ENCODE results near the gene TTR.

TTR gene

GRCh38 chr18:31611511-31611910 is 19.8 kb downstream of the TTR start:
- H3K27ac ChIP-seq (ENCODE audit: insufficient read depth, low read depth, low read length, poor library complexity, severe bottlenecking), result no peak overlapping the region
- H3K36me3 ChIP-seq (ENCODE audit: control insufficient read depth, insufficient read depth, low read length), result no peaks in the 10 kb centered on the region
- peaks cover 4% of the 10 kb centered on the region for H3K4me1 ChIP-seq (ENCODE audit: control insufficient read depth, insufficient read depth, low read length)
- H3K27me3 ChIP-seq (ENCODE audit: control insufficient read depth, insufficient read depth, low read length, poor library complexity, severe bottlenecking), result no peaks in the 10 kb centered on the region
- H3K4me3 ChIP-seq (ENCODE audit: insufficient read depth, low read depth, low read length), result no peak overlapping the region
- 94 to 97% methylated on average over 5 of the region's 5 CpGs for WGBS, 2 experiments
- no peaks in the 10 kb centered on the region for H3K9me3 ChIP-seq (ENCODE audit: control insufficient read depth, low read length)

- Histone ChIP-seq H3K27ac (ENCODE audit: insufficient read depth, low read depth, low read length, poor library complexity, severe bottlenecking) (no peak overlapping the region), H3K27me3 (ENCODE audit: control insufficient read depth, insufficient read depth, low read length, poor library complexity, severe bottlenecking) (no peaks in the 10 kb centered on the region), H3K9me3 (ENCODE audit: control insufficient read depth, low read length) (no peaks in the 10 kb centered on the region), H3K36me3 (ENCODE audit: control insufficient read depth, insufficient read depth, low read length) (no peaks in the 10 kb centered on the region), H3K4me3 (ENCODE audit: insufficient read depth, low read depth, low read length) (no peak overlapping the region), H3K4me1 (ENCODE audit: control insufficient read depth, insufficient read depth, low read length) (peaks cover 4% of the 10 kb centered on the region)
- WGBS, 2 experiments, result 87 to 88% methylated on average over 4 to 5 of the region's 6 CpGs
These were observed 20.4 kb downstream of the TTR start for GRCh38 chr18:31612124-31612523.

GRCh38 chr18:31614044-31614443 is 22.4 kb downstream of the TTR start:
- WGBS, 2 experiments, result 79 to 86% methylated on average over 2 of the region's 2 CpGs
- Histone ChIP-seq H3K36me3 (ENCODE audit: control insufficient read depth, insufficient read depth, low read length) (no peaks in the 10 kb centered on the region), H3K9me3 (ENCODE audit: control insufficient read depth, low read length) (no peaks in the 10 kb centered on the region), H3K4me1 (ENCODE audit: control insufficient read depth, insufficient read depth, low read length) (peaks cover 4% of the 10 kb centered on the region), H3K27ac (ENCODE audit: insufficient read depth, low read depth, low read length, poor library complexity, severe bottlenecking) (no peak overlapping the region), H3K27me3 (ENCODE audit: control insufficient read depth, insufficient read depth, low read length, poor library complexity, severe bottlenecking) (no peaks in the 10 kb centered on the region), H3K4me3 (ENCODE audit: insufficient read depth, low read depth, low read length) (no peak overlapping the region)

- H3K27me3 ChIP-seq (ENCODE audit: control insufficient read depth, insufficient read depth, low read length, poor library complexity, severe bottlenecking), result no peaks in the 10 kb centered on the region
- 86 to 94% methylated on average over 4 of the region's 4 CpGs for WGBS, 2 experiments
These were observed 24.9 kb downstream of the TTR start for GRCh38 chr18:31616586-31616985.

GRCh38 chr18:31617031-31617717 is 25.5 kb downstream of the TTR start:
- no peak overlapping the region for H3K27ac ChIP-seq (ENCODE audit: insufficient read depth, low read depth, low read length, poor library complexity, severe bottlenecking)
- no peaks in the 10 kb centered on the region for H3K9me3 ChIP-seq (ENCODE audit: control insufficient read depth, low read length)
- H3K4me1 ChIP-seq (ENCODE audit: control insufficient read depth, insufficient read depth, low read length), result no peaks in the 10 kb centered on the region
- H3K4me3 ChIP-seq (ENCODE audit: insufficient read depth, low read depth, low read length), result no peak overlapping the region
- WGBS, 2 experiments, result 91 to 98% methylated on average over 4 to 5 of the region's 5 CpGs
- no peaks in the 10 kb centered on the region for H3K27me3 ChIP-seq (ENCODE audit: control insufficient read depth, insufficient read depth, low read length, poor library complexity, severe bottlenecking)
- H3K36me3 ChIP-seq (ENCODE audit: control insufficient read depth, insufficient read depth, low read length), result no peaks in the 10 kb centered on the region

More at GRCh38 chr18:31616586-31616985, 24.9 kb downstream of the TTR start:
- Histone ChIP-seq H3K9me3 (ENCODE audit: control insufficient read depth, low read length) (no peaks in the 10 kb centered on the region), H3K4me1 (ENCODE audit: control insufficient read depth, insufficient read depth, low read length) (no peaks in the 10 kb centered on the region), H3K36me3 (ENCODE audit: control insufficient read depth, insufficient read depth, low read length) (no peaks in the 10 kb centered on the region), H3K4me3 (ENCODE audit: insufficient read depth, low read depth, low read length) (no peak overlapping the region), H3K27ac (ENCODE audit: insufficient read depth, low read depth, low read length, poor library complexity, severe bottlenecking) (no peak overlapping the region)

GRCh38 chr18:31618801-31619200 is 27.1 kb downstream of the TTR start:
- H3K27me3 ChIP-seq (ENCODE audit: control insufficient read depth, insufficient read depth, low read length, poor library complexity, severe bottlenecking), result no peaks in the 10 kb centered on the region
- H3K9me3 ChIP-seq (ENCODE audit: control insufficient read depth, low read length), result no peaks in the 10 kb centered on the region
- no peaks in the 10 kb centered on the region for H3K36me3 ChIP-seq (ENCODE audit: control insufficient read depth, insufficient read depth, low read length)
- H3K4me1 ChIP-seq (ENCODE audit: control insufficient read depth, insufficient read depth, low read length), result no peaks in the 10 kb centered on the region
- H3K4me3 ChIP-seq (ENCODE audit: insufficient read depth, low read depth, low read length), result no peak overlapping the region
- WGBS, 2 experiments, result 92% methylated on average over 5 of the region's 5 CpGs
- no peak overlapping the region for H3K27ac ChIP-seq (ENCODE audit: insufficient read depth, low read depth, low read length, poor library complexity, severe bottlenecking)

GRCh38 chr18:31619291-31619690 is 27.6 kb downstream of the TTR start:
- no peaks in the 10 kb centered on the region for H3K36me3 ChIP-seq (ENCODE audit: control insufficient read depth, insufficient read depth, low read length)
- no peak overlapping the region for H3K27ac ChIP-seq (ENCODE audit: insufficient read depth, low read depth, low read length, poor library complexity, severe bottlenecking)
- H3K27me3 ChIP-seq (ENCODE audit: control insufficient read depth, insufficient read depth, low read length, poor library complexity, severe bottlenecking), result no peaks in the 10 kb centered on the region
- H3K9me3 ChIP-seq (ENCODE audit: control insufficient read depth, low read length), result no peaks in the 10 kb centered on the region
- H3K4me3 ChIP-seq (ENCODE audit: insufficient read depth, low read depth, low read length), result no peak overlapping the region
- H3K4me1 ChIP-seq (ENCODE audit: control insufficient read depth, insufficient read depth, low read length), result no peaks in the 10 kb centered on the region

GRCh38 chr18:31624892-31625640 is 33.4 kb downstream of the TTR start:
- Histone ChIP-seq H3K9me3 (ENCODE audit: control insufficient read depth, low read length) (no peaks in the 10 kb centered on the region), H3K4me3 (ENCODE audit: insufficient read depth, low read depth, low read length) (no peak overlapping the region), H3K36me3 (ENCODE audit: control insufficient read depth, insufficient read depth, low read length) (peaks cover 4% of the 10 kb centered on the region), H3K27me3 (ENCODE audit: control insufficient read depth, insufficient read depth, low read length, poor library complexity, severe bottlenecking) (no peaks in the 10 kb centered on the region), H3K27ac (ENCODE audit: insufficient read depth, low read depth, low read length, poor library complexity, severe bottlenecking) (no peak overlapping the region), H3K4me1 (ENCODE audit: control insufficient read depth, insufficient read depth, low read length) (no peaks in the 10 kb centered on the region)
- 85 to 88% methylated on average over 11 of the region's 13 CpGs for WGBS, 2 experiments

GRCh38 chr18:31626409-31626808 is 34.7 kb downstream of the TTR start:
- Histone ChIP-seq H3K27me3 (ENCODE audit: control insufficient read depth, insufficient read depth, low read length, poor library complexity, severe bottlenecking) (no peaks in the 10 kb centered on the region), H3K4me3 (ENCODE audit: insufficient read depth, low read depth, low read length) (no peak overlapping the region), H3K9me3 (ENCODE audit: control insufficient read depth, low read length) (no peaks in the 10 kb centered on the region), H3K4me1 (ENCODE audit: control insufficient read depth, insufficient read depth, low read length) (no peaks in the 10 kb centered on the region), H3K36me3 (ENCODE audit: control insufficient read depth, insufficient read depth, low read length) (peaks cover 4% of the 10 kb centered on the region), H3K27ac (ENCODE audit: insufficient read depth, low read depth, low read length, poor library complexity, severe bottlenecking) (no peak overlapping the region)
- 90 to 92% methylated on average over 5 to 6 of the region's 6 CpGs for WGBS, 2 experiments

- H3K36me3 ChIP-seq (ENCODE audit: control insufficient read depth, insufficient read depth, low read length), result peaks cover 4% of the 10 kb centered on the region
- 93 to 98% methylated on average over 4 of the region's 4 CpGs for WGBS, 2 experiments
- H3K4me3 ChIP-seq (ENCODE audit: insufficient read depth, low read depth, low read length), result no peak overlapping the region
- no peaks in the 10 kb centered on the region for H3K9me3 ChIP-seq (ENCODE audit: control insufficient read depth, low read length)
- H3K27ac ChIP-seq (ENCODE audit: insufficient read depth, low read depth, low read length, poor library complexity, severe bottlenecking), result no peak overlapping the region
- H3K27me3 ChIP-seq (ENCODE audit: control insufficient read depth, insufficient read depth, low read length, poor library complexity, severe bottlenecking), result no peaks in the 10 kb centered on the region
- no peaks in the 10 kb centered on the region for H3K4me1 ChIP-seq (ENCODE audit: control insufficient read depth, insufficient read depth, low read length)
These were observed 38.9 kb downstream of the TTR start for GRCh38 chr18:31630549-31630948.
